HG02623 (cell line): ENCODE measurements around the gene ANKFY1.
"Not testable (repeated sequence)": the region's sequence is repeated elsewhere in the genome, so short reads cannot be mapped to it uniquely, and the experiment has no call there.

Source experiments
- ATAC-seq: cut with Tn5 transposase; IDR thresholded peaks from one replicate; pipeline ENCODE4 v1.9.1; 2021; ENCODE audit warnings: moderate library complexity; ENCODE audit not compliant: unreplicated experiment

The ANKFY1 gene

DNA sequence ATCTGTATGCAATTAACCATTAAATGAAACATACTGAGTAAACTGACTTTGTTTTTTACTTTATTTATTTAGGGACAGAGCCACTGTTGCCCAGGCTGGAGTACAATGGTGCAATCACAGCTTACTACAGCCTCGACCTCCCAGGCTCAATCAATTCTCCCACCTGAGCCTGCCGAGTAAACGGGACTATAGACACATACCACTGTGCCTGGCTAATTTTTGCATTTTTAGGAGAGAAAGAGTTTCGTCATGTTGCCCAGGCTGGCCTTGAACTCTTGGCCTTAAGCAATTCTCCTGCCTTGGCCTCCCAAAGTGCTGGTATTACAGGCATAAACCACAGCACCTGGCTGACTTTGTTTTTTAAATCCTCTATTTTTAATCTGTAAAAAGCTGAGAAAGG, 42.6 kb downstream of the ANKFY1 start:
- ATAC-seq, result no peak

- ATAC-seq, result no peak
Measured at GRCh38 chr17:4220655-4221054, 43.1 kb downstream of the ANKFY1 start.

DNA sequence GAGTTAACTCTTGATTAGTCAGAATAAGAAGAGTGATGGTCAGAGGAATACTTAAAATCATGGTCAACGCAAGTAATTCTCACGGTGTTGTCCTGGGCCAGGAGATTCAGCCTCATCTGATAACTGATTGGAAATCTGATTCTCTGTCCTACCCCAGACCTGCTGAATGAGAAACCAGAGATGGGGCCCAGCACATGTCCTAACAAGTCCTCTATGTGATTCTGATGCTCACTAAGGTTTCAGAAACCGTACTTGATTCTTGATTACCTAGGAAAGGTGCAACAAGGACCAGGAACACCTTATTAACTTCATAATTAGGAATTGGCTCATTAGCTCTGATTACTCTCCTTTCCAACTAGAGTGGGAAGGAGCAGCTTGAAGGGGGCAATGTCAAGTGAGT, 44.5 kb downstream of the ANKFY1 start:
- no peak for ATAC-seq

GRCh38 chr17:4215882-4216570, 47.8 kb downstream of the ANKFY1 start:
- ATAC-seq, result no peak

- ATAC-seq, result no peak
Measured at GRCh38 chr17:4214157-4214556, 49.6 kb downstream of the ANKFY1 start.

GRCh38 chr17:4209611-4210010, 54.2 kb downstream of the ANKFY1 start:
- no peak for ATAC-seq

DNA sequence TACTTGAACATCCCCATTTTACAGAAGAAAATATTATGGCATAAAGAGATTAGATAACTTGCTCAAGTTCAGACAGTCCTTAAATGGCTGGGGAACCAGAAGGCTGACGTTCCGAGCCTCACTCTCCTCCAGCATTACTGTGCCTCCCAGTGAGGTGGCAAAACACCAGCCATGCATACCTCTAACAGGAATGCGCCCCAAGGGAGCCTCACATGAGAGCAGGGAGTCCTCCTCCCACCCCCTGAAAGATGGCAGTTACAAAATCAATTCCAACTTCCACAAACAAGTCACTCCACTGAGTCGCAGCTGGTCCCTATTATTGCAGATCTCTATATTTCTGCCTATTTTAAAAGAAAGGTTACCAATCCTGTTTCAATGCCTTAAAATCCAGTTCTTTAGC, 55.5 kb downstream of the ANKFY1 start:
- ATAC-seq, result no peak

GRCh38 chr17:4206962-4207361, 56.8 kb downstream of the ANKFY1 start:
- no peak for ATAC-seq

GRCh38 chr17:4205917-4206316, 57.9 kb downstream of the ANKFY1 start:
- no peak for ATAC-seq

DNA sequence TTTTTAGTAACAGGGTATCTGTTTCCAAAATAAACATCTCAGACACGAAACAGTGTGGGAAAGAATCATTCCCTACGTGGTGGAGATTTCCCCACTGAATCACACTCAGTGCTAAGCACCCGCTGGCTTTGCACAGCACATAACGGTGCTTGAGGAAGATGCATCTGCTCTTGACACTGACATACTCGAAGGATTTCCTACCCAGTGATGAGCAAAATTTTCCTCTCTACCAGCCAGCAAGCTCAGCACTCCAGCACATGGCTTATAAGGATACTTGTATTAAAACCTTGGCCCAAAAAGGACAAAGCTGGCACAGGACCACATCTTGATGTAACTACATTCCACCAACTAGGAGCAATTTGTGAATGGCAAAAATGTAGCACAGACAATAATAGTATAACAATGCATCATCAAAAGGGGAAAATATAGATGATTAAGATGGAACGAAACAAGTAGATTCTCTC, 59.0 kb downstream of the ANKFY1 start:
- ATAC-seq, result no peak

DNA sequence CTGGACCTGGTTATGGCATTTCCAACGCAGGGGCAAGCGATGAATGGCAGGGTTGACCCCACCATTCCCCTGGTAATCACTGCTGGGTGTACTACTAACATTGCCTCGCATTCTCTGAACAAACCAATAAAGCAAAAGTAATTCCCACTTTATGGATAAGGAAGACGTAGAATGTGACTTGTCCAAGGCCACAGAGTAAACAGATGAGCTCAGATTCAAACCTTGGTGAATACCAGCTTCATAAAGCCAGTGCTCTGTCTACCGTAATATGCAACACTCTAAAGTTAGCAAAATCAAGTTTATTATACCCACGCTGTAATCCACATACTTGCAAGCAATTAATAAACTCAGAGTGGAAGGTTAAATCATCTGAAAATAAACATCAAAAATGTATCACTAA, 59.6 kb downstream of the ANKFY1 start:
- no peak for ATAC-seq

DNA sequence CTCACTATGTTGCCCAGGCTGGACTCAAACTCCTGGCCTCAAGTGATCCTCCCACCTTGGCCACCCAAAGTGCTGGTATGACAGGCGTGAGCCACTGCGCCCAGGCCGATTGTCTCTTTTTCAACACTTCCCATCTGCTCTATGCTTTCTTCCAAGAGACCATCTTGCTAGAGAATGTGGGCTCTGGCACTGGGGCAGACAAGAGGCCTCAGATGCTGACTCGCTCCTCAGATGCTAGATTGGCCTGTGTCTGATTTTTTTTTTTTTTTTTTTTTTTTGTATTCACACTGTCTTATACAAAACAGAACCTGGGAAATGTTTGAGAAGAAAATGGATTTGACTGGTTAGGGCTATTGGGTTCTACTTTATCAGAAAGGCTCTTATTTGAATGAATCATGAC, 62.6 kb downstream of the ANKFY1 start:
- ATAC-seq, result no peak

GRCh38 chr17:4199818-4200402, 63.9 kb downstream of the ANKFY1 start:
- ATAC-seq, result no peak

DNA sequence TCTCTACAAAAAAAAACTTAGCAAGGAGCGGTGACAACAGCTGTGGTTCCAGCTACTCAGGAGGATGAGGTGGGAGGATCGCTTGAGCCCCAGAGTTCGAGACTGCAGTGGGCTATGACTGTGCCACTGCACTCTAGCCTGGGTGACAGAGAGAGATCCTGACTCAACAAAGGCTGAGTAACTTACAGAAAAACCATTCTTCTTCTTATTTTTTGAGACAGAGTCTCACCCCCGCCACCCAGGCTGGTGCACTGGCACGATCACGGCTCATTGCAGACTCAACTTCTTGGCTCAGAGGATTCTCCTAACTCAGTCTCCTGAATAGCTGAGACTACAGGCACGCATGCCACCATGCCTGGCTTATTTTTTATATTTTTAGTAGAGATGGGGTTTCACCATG, 64.8 kb downstream of the ANKFY1 start:
- no peak for ATAC-seq

DNA sequence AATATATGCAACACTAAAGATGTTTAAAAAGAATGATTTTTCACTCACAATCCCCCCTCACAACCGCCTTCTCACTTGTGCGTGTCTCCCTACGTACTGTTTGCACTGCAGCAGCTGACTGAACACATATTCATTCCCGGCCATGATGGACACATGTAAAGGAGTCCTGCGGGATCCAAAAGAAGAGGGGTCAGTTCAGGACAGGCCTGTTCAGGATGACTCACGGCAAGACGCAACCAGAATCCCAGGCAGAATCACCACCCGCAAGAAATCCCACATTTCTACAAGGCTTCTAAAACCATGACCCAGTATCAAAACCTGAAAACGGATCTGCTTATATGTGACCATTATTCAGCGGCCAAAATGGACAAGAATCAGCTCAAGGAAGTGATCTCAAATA, 68.5 kb downstream of the ANKFY1 start:
- ATAC-seq, result no peak

DNA sequence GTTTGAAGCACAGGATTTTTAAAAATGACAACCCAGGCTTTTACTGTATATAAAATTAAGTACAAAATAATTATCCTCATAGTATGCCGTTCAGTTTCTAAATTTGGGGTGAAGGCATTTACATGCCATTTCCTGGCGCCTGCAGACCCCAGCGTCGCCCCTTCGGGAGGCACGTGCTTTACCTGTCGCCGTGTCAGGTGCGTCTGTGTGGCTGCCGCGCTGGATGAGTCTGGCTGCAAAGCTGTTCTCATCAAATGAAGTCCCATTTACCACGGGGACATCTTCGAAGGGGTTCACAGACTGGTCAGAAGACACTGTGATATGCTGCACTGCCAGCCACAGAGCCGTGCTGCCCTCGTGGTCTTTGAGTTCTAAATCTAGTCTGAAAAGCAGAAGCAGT, 69.0 kb downstream of the ANKFY1 start:
- no peak for ATAC-seq

DNA sequence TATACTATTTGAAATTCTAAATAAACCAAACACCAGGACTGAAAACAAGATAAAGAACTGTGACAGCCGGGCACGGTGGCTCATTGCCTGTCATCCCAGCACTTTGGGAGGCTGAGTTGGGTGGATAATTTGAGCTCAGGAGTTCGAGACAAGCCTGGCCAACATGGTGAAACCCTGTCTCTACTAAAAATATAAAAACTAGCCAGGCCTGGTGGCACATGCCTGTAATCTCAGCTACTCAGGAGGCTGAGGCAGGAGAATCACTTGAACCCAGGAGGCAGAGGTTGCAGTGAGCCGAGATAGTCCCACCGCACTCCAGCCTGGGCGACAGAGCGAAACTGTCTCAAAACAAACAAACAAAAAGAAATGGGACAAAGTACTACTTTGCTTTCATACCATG, 73.0 kb downstream of the ANKFY1 start:
- not testable (repeated sequence) for ATAC-seq

- no peak for ATAC-seq
Measured at GRCh38 chr17:4189280-4189679, 74.5 kb downstream of the ANKFY1 start.

GRCh38 chr17:4188076-4188475, 75.7 kb downstream of the ANKFY1 start:
- ATAC-seq, result no peak

DNA sequence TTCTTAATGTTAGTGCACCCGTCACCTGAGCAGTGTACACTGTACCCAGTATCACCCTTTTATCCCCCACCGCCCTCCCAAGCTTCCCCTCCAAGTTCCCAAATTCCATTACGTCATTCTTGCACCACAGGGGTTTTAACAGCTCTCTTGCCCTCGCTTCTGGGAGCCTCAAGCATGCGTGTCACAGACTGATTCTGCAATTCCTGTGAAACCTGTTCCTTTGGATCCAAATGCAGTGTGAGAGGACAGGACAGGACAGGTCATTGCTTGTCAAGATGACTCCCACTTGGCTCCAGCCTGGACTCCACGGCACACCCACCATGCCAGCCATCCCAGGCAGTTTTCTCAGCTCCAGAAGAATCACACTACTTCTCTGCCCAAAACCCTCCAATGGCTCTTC, 76.7 kb downstream of the ANKFY1 start:
- no peak for ATAC-seq

- no peak for ATAC-seq
Measured at GRCh38 chr17:4186357-4186881, 77.4 kb downstream of the ANKFY1 start.

DNA sequence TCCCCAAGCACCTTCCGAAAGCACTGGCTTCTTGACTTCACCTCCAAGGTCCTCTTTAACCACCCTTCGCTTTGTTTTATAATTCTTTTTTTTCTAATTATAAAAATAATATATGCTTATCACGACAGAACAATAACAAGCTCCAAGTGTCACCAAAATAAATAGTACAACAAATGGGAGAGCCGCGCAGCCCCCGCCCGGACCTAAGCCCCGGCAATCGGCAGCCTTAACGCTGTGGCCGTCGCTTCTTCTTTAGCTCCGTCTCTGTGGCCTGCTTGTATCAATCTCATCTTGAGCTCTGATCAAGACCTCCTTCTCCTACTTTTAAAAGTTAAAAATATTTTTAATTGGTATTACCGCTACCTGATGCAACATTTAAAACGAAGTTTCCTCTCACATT, 78.1 kb downstream of the ANKFY1 start:
- no peak for ATAC-seq

- ATAC-seq, result no peak
Measured at GRCh38 chr17:4184811-4185210, 79.0 kb downstream of the ANKFY1 start.
